H1 (cell line): ENCODE data around the gene ANKH. TPM values are rescaled to one million over a fixed set of nuclear protein-coding genes. Genes with fewer than 3 reads are reported as not detected.

Source experiments
- CHD2 ChIP-seq: IDR thresholded peaks from 2 replicates; pipeline ENCODE4 v1.6.1; 2012; ENCODE audit warnings: low read length, improper control_type of control experiment
- CHD7 ChIP-seq: fragments of 300-600 bp; sonication (generic); IDR thresholded peaks from 2 replicates; pipeline ENCODE4 v1.7.1; 2012; ENCODE audit warnings: low read length, moderate library complexity, mild to moderate bottlenecking, inconsistent platforms; ENCODE audit not compliant: insufficient replicate concordance
- EGR1 ChIP-seq: IDR thresholded peaks from 2 replicates; pipeline ENCODE4 v1.6.1; 2011; ENCODE audit warnings: low read depth, low read length, borderline replicate concordance
- NANOG ChIP-seq: IDR thresholded peaks from 2 replicates; pipeline ENCODE4 v1.6.1; 2011; ENCODE audit warnings: low read length, low read depth, mild to moderate bottlenecking, inconsistent platforms; ENCODE audit not compliant: insufficient read depth, poor library complexity, severe bottlenecking
- SAP30 ChIP-seq: fragments of 300-600 bp; sonication (generic); IDR thresholded peaks from 2 replicates; pipeline ENCODE4 v1.7.1; 2012; ENCODE audit warnings: low read length, moderate library complexity, mild to moderate bottlenecking, inconsistent platforms; ENCODE audit not compliant: insufficient read depth, insufficient replicate concordance
- TAF1 ChIP-seq: IDR thresholded peaks from 2 replicates; pipeline ENCODE4 v1.6.1; 2011; ENCODE audit warnings: mild to moderate bottlenecking, low read depth, low read length
- polyA plus RNA-seq, 7 experiments: library from polyadenylated mRNA; depleted of rRNA in 3 of 7; stranded (reverse) in 5 of 7; unstranded in 2 of 7; fragments of >200 nt in 5 of 7; fragments of 200-250 nt in 2 of 7; gene quantifications; 1 replicate in 5 of 7; 2 replicates in 1 of 7; 4 replicates in 1 of 7; pipeline versions ENCODE4 v1.2.1 to v1.2.3, GENCODE V29; 2011 to 2013; ENCODE audit warnings: missing spikeins in 2 of 7, mixed read lengths in 2 of 7
- total RNA-seq: library from RNA; stranded (reverse); fragmentation: NEBNext Ultra II Directional; extraction: Animal tissue kit (Norgen Biotek cat#: 25700); gene quantifications from 2 replicates; pipeline ENCODE4 v1.2.1, GENCODE V29; 2021

The ANKH gene
- total and polyA plus RNA-seq, 2 of the 8 experiments (the other 6 are each of a cell fraction or from before 2014, with no cell fraction given): 5.3 to 13.0 TPM

GRCh38 chr5:14707811-14708390 is 163.7 kb downstream of the ANKH start (continued):
- TF ChIP-seq CHD7: no peak
- no peak for TF ChIP-seq CHD2
- TF ChIP-seq NANOG: no peak
- no peak for TF ChIP-seq TAF1
- no peak for TF ChIP-seq SAP30
- TF ChIP-seq EGR1: no peak
